GM12872 (cell line): ENCODE data around the gene PROX2.

ENCODE experiments used
- CTCF ChIP-seq: IDR thresholded peaks from 3 replicates; pipeline ENCODE4 v1.5.1; 2011; ENCODE audit warnings: low read depth, mild to moderate bottlenecking, low read length, moderate library complexity; ENCODE audit not compliant: insufficient read depth

PROX2 gene

GRCh38 chr14:74826574-74826973, 49.4 kb downstream of the PROX2 start:
- TF ChIP-seq CTCF = no peak
